ENCODE measurements around the gene ZIC2.
"Not testable (repeated sequence)": the region's sequence is repeated elsewhere in the genome, so short reads cannot be mapped to it uniquely, and the experiment has no call there.

The ZIC2 gene

GRCh38 chr13:99944606-99945005 is 37.0 kb upstream of the ZIC2 start:
- TF ChIP-seq OSR1 (CRISPR knock-in tag; IDR thresholded peaks at IDR 0.05) (no peak), GLIS3 (CRISPR knock-in tag; IDR thresholded peaks at IDR 0.05) (no peak), CSRNP3 (CRISPR knock-in tag; IDR thresholded peaks at IDR 0.05) (no peak), TOX (CRISPR knock-in tag; IDR thresholded peaks at IDR 0.05; ENCODE audit: borderline replicate concordance) (no peak), RARB (CRISPR knock-in tag; IDR thresholded peaks at IDR 0.05) (no peak), CREB5 (CRISPR knock-in tag; IDR thresholded peaks at IDR 0.05; ENCODE audit: low read depth) (no peak), POU6F1 (CRISPR knock-in tag; IDR thresholded peaks at IDR 0.05; ENCODE audit: borderline replicate concordance, low read depth) (no peak), TSHZ2 (CRISPR knock-in tag; IDR thresholded peaks at IDR 0.05) (no peak), TCF4 (CRISPR knock-in tag; IDR thresholded peaks at IDR 0.05; ENCODE audit: borderline replicate concordance) (no peak), ARNTL (CRISPR knock-in tag; IDR thresholded peaks at IDR 0.05; ENCODE audit: borderline replicate concordance, low read depth) (no peak), ZC3H10 (CRISPR knock-in tag; IDR thresholded peaks at IDR 0.05) (no peak), BACH2 (CRISPR knock-in tag; IDR thresholded peaks at IDR 0.05; ENCODE audit: borderline replicate concordance) (no peak), ESRRG (CRISPR knock-in tag; IDR thresholded peaks at IDR 0.05) (no peak)
- no peak for ATAC-seq

GRCh38 chr13:99945515-99945914 is 36.1 kb upstream of the ZIC2 start:
- ATAC-seq = not testable (repeated sequence)

GRCh38 chr13:99947666-99948065 is 33.9 kb upstream of the ZIC2 start:
- ATAC-seq = no peak
- TF ChIP-seq ZFP3 (CRISPR knock-in tag; IDR thresholded peaks at IDR 0.05) (no peak), OSR1 (CRISPR knock-in tag; IDR thresholded peaks at IDR 0.05) (no peak)

GRCh38 chr13:99948411-99948810 is 33.2 kb upstream of the ZIC2 start:
- TF ChIP-seq ARNTL (CRISPR knock-in tag; IDR thresholded peaks at IDR 0.05; ENCODE audit: borderline replicate concordance, low read depth) (no peak), ISL1 (CRISPR knock-in tag; IDR thresholded peaks at IDR 0.05) (no peak), PATZ1 (CRISPR knock-in tag; IDR thresholded peaks at IDR 0.05; ENCODE audit: borderline replicate concordance) (no peak), ZNF8 (CRISPR knock-in tag; IDR thresholded peaks at IDR 0.05) (no peak), BACH2 (CRISPR knock-in tag; IDR thresholded peaks at IDR 0.05; ENCODE audit: borderline replicate concordance) (no peak), ZNF565 (CRISPR knock-in tag; conservative IDR thresholded peaks at IDR 0.05; ENCODE audit: low read depth) (no peak), CSDC2 (CRISPR knock-in tag; IDR thresholded peaks at IDR 0.05) (no peak), TOX (CRISPR knock-in tag; IDR thresholded peaks at IDR 0.05; ENCODE audit: borderline replicate concordance) (no peak), ZC3H10 (CRISPR knock-in tag; IDR thresholded peaks at IDR 0.05) (no peak), CSRNP3 (CRISPR knock-in tag; IDR thresholded peaks at IDR 0.05) (no peak), ZNF70 (CRISPR knock-in tag; IDR thresholded peaks at IDR 0.05) (no peak), ESRRG (CRISPR knock-in tag; IDR thresholded peaks at IDR 0.05) (no peak), TSHZ2 (CRISPR knock-in tag; IDR thresholded peaks at IDR 0.05) (no peak)

More at GRCh38 chr13:99948411-99948810, 33.2 kb upstream of the ZIC2 start:
- ATAC-seq = no peak

Data from SK-N-SH treated with all-trans-retinoic acid at 6 μM for 48 hours (cell line).